GM18498 (cell line): Measurements from ENCODE around the gene RMND5A.

Experiments used
- ATAC-seq: cut with Tn5 transposase; IDR thresholded peaks from one replicate; pipeline ENCODE4 v1.9.1; 2021; ENCODE audit warnings: mild to moderate bottlenecking, moderate library complexity; ENCODE audit not compliant: unreplicated experiment

The RMND5A gene

GRCh38 chr2:86825036-86825692, 105.1 kb downstream of the RMND5A start:
- ATAC-seq = no peak

DNA sequence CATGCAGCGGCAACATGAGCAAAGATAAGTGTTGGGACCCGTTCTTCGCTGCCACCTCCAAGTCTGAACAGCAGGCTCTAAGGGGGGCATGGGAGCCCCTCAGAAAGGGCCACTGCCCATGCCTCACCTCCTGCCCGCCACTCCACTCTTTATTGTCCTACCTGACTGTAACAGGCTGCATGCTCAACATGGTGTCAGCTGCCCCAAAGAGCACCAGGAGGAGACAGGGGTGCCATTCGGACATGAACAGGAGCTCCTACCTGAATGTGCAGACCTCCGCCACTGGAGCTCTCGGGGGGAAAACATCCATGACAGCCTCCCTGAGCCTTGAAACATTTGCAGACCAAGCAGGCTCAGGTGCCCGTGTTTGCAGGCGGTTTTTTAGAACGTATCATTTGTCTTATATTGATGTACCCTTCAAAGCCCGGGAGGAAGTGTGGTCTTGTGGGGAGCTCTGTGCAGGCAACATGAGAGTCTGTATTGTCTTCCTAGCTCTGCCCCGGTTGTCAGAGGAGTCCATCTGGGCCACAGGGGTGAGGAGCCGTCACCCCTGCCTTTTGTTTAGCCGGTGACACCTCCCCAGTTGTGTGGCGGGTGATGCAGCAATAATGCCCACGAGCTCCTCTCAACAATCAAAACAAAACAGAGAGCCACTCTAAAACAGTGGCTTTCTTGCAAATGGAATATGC, 105.7 kb downstream of the RMND5A start:
- ATAC-seq = no peak

- no peak for ATAC-seq
These were observed 106.9 kb downstream of the RMND5A start for GRCh38 chr2:86826951-86827350.
